Measurements from ENCODE around the gene C1orf167. TPM values are rescaled to one million over a fixed set of nuclear protein-coding genes. Genes with fewer than 3 reads are reported as not detected.
"Not testable (repeated sequence)": the region's sequence is repeated elsewhere in the genome, so short reads cannot be mapped to it uniquely, and the experiment has no call there.

C1orf167 gene
- total RNA-seq, 4 donors from 2014 or later = 0.21 to 0.82 TPM; not detected in 2

- no peaks in the 10 kb centered on the region for H3K9me3 ChIP-seq
- H3K27me3 ChIP-seq = no peaks in the 10 kb centered on the region
- peak overlapping the region in 1 of 2 donors; percentile 99 for H3K27ac ChIP-seq
- no peak for TF ChIP-seq POLR2A (IDR thresholded peaks at IDR 0.05)
- TF ChIP-seq CTCF (IDR thresholded peaks at IDR 0.05) = no peak
- no peak for DNase-seq
- H3K4me3 ChIP-seq = no peak overlapping the region
- H3K36me3 ChIP-seq = no peaks in the 10 kb centered on the region
- peaks cover 0 to 22% of the 10 kb centered on the region in 2 donors for H3K4me1 ChIP-seq
- intact Hi-C loops (cut with DNase I; ENCODE audit: low total_unique reads) = loop anchor here (10.0 kb wide), 1 partner anchor 66 kb away; the partner anchor contains the start of gene AGTRAP
Observed at GRCh38 chr1:11800756-11801433, 38.9 kb downstream of the C1orf167 start.

GRCh38 chr1:11802616-11802972 is 40.6 kb downstream of the C1orf167 start:
- Histone ChIP-seq H3K9me3 (no peaks in the 10 kb centered on the region), H3K27ac (peak overlapping the region; percentile 99), H3K36me3 (no peaks in the 10 kb centered on the region), H3K4me3 (peak overlapping the region; percentile 30 to 45), H3K4me1 (peaks cover 0 to 23% of the 10 kb centered on the region in 2 donors), H3K27me3 (no peaks in the 10 kb centered on the region)
- TF ChIP-seq CTCF (IDR thresholded peaks at IDR 0.05) (no peak), POLR2A (IDR thresholded peaks at IDR 0.05) (no peak)
- intact Hi-C loops (cut with DNase I; ENCODE audit: low total_unique reads) = loop anchor here (10.0 kb wide), 1 partner anchor 68 kb away; the partner anchor contains the start of gene AGTRAP
- DNase-seq = no peak

- H3K4me1 ChIP-seq = peaks cover 4 to 23% of the 10 kb centered on the region in 2 donors
- intact Hi-C loops (cut with DNase I; ENCODE audit: low total_unique reads) = loop anchor here (10.0 kb wide), 1 partner anchor 68 kb away; the partner anchor contains the start of gene AGTRAP
- no peaks in the 10 kb centered on the region for H3K36me3 ChIP-seq
- DNase-seq = peak; percentile 95
- H3K9me3 ChIP-seq = no peaks in the 10 kb centered on the region
- TF ChIP-seq CTCF (IDR thresholded peaks at IDR 0.05) (peak in 2 of 4 experiments; percentile 2 to 9), POLR2A (IDR thresholded peaks at IDR 0.05) (peak; percentile 64 to 66)
- peak overlapping the region; percentile 99 for H3K27ac ChIP-seq
- peak overlapping the region; percentile 30 to 45 for H3K4me3 ChIP-seq
- H3K27me3 ChIP-seq = no peaks in the 10 kb centered on the region
Observed at GRCh38 chr1:11802973-11803885, 41.2 kb downstream of the C1orf167 start.

GRCh38 chr1:11803924-11804665 is 42.1 kb downstream of the C1orf167 start:
- not testable (repeated sequence) for H3K27me3 ChIP-seq, DNase-seq, H3K9me3 ChIP-seq, H3K36me3 ChIP-seq
- intact Hi-C loops (cut with DNase I; ENCODE audit: low total_unique reads) = loop anchor here (10.0 kb wide), 1 partner anchor 69 kb away; the partner anchor contains the start of gene AGTRAP
- Histone ChIP-seq H3K27ac (peak overlapping the region; percentile 99), H3K4me3 (peak overlapping the region; percentile 1 to 62), H3K4me1 (peaks cover 6 to 23% of the 10 kb centered on the region in 2 donors)

All from uterus (tissue), 4 donors.